DMS153 treated with DMSO at 0.1 percent for 48 hours (cell line): ENCODE data around the gene RPS6KB2.

ENCODE experiments used
- DNase-seq: peaks from one replicate; lab custom pipeline; 2025; ENCODE audit not compliant: unreplicated experiment; lab: John Stamatoyannopoulos, UW

The RPS6KB2 gene

DNA sequence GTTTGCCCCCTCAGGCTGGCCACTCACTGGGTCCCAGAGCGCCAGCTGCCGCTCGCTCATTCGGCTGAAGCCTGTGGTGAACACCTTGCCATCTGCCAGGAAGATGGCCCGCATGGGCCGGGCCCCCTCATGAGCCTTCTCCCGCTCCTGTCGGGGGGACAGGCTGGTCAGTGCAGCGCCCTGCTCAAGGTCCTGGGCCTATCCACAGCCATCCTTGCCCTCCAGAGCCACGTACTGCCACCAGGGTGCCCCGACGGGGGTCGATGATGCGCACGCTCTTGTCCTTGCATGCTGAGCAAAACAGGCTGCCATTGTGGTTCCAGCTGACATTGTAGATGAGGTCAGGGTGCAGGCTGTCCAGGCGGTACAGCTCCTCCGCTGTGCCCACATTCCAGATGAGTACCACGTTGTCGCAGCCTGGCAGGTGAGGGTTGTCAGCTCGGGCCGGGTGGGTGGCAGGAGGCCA lies 12.8 kb downstream of the RPS6KB2 start:
- no peak for DNase-seq

DNA sequence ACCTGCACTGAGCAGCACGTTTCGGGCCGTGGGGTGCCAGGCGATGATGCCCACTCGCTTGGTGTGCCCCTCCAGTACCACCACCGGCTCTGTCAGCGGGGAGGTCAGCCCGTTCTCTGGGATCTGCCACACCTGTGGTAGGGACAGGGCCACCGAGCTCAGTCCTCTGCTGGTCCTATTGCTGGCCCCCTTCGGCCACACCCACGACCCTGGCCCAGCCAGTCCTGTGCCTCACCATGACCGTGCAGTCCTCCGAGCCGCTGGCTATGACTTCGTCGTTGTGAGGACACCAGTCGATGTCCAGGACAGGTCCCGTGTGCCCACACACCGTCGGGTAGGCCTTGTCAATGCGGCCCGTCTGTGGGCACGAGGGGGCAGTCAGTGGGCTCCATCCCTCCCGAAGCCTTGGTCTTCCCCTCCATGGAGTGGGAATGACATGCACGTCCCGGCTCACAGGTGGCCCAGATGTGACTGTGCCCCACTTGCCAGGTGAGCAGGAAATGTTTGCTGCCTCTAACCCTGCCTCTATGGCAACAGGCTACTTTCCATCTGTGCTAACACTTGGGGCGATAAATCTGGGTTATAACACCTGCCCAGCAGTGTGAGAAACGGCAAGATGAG lies 13.5 kb downstream of the RPS6KB2 start:
- no peak for DNase-seq

DNA sequence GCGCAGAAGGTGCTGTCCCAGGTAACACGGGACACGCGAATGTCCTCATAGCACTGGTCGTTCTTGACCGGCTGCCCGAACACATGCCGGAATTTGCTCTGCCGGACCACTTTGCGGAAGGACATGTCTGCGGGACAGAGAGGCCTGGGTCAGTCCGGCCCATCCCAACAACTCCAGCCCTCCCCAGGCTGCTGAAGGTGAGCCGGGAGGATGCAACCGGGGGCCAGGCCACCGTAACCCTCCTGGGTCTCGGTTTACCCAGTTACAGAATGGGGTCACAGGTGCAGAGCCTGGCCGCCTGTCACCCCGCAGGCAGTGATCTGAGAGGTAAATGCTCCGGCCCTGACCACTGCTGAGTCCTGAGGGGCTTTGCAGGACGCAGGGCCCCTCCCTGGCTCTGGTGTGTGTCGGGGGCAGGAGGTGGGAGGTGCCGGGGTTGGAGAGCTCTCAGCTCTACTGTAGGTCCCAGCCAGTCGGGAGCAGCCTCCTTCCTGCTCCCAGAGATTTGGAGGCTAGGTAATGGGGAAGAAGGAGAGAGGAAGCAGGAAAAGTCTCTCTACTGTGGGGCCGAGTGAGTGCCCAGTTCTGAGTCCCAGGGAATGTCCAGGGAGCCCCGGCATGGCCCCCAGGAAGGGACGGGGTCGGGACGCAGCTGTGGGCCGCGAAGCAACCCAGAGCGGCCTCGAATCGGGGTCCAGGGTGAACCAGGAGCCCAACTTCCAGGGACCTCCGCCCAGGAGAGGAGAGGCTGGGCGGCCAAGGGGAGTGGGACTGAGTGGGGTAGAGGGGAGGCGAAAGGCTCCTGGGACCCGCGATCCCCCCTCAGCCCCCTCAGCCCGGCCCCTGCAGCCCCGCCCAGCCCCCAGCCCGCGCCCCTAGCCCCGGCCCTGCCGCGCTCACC lies 14.5 kb downstream of the RPS6KB2 start:
- no peak for DNase-seq

DNA sequence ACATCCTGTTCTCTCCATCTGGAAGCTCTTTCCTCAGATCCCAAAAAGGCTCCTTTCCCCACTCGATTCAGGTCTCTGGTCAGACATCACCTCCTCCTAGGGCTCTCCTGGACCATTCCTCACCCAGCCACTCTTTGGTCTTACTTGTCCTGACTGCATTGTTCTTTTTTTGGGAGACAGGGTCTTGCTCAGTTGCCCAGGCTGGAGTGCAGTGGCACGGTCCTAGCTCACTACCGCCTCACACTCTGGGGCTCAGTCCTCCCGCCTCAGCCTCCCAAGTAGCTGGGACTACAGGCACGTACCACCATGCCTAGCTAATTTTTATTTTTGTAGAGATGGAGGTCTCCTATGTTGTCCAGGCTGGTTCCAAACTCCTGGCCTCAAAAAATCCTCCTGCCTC lies 17.2 kb downstream of the RPS6KB2 start:
- no peak for DNase-seq

GRCh38 chr11:67448220-67448609 lies 19.9 kb downstream of the RPS6KB2 start:
- no peak for DNase-seq

DNA sequence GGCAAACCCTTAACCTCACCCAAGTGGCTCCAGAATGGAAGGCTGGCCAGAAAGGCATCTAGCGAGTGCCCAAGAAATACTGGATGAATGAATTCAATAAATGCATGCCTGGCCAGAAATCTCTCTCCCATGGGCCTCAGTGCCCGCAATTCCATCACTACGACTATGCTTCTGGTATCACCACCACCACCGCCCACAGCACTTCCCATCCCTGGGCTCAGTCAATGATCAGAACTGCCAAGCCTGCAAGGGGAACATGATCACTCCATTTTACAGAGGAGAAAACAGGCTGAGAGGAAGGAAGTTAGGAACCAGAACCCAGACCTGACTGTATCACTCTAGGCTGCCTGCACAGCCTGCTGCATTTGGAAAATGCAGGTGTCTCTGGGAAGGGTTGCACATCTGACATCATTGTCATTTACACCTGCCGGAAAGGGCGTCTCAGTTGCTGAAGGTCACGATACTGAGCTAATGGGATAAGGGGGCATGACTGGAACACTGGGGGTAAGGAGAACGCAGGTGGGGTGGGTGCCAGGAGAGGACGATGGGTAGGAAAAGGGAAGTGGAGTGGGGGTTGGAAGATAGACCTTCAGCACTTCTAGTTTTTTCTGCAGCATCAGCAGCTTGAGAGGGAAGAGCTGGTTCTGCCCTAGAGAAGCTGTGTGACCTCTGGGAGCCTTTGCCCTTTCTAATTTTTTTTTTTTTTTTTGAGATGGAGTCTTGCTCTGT lies 21.0 kb downstream of the RPS6KB2 start:
- peak; percentile 19 for DNase-seq

DNA sequence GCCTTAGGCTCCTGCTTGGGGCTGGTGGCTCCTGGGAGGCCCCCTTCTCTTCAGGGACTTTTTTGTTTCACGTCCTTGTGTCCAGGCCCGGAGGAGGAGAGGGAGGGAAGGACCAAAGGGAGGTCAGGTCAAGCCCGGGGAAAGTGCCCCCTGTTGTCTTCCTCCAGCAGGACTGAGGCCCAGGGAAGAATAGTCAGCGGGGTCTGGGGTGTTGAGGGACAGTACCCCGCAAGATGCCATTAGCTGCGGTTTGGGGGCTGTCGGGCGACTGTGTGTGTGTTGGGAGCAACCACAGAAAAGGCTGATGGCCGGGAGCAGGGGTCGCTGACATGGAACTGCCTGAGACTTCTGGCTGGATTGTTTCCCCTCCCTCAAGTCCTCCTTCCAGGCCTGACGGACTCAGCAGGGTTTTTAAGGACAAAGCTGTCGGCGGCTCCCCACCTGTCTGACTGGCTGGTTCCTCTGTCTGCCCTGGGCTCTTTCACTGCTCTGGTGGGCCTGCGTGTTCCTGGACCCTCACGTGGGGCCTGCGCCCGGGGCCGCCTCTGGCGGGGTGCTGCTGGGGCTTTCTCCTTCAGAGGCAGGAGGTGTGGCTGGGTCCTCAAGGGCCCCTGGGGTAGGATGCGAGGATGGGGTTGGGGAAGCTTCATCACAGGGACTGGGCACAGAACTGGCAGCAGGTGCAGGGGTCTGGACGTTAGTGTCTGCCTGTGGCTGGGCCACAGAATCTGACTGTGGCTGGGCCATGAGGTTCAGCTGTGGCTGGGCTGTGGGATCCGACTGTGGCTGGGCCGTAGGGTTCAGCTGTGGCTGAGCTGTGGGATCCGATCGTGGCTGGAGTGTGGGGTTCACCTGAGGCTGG lies 22.7 kb downstream of the RPS6KB2 start:
- DNase-seq, result no peak

DNA sequence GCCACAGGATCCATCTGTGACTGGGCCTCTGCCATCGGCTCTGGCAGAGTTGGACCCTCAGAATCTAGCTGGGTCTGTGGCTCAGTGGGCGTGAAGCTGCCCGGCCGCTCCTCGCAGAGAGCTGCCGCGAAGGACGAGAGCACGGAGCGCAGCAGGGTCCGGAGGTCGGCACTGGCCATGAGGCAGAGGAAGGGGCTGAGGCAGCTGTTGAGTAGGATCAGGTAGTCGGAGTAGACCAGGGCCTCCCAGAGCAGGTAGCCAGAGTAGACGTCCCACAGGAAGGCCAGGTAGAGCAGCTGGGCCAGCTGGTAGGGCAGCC lies 23.3 kb downstream of the RPS6KB2 start:
- DNase-seq, result no peak

GRCh38 chr11:67452141-67452952 lies 24.1 kb downstream of the RPS6KB2 start, which contains the start of gene GPR152:
Gene GPR152, minus strand, starts transcription at chr11:67452729. Its CDS starts 5 bp downstream, at chr11:67452724.
- DNase-seq, result peak; percentile 56

GRCh38 chr11:67453816-67454732 lies 25.8 kb downstream of the RPS6KB2 start:
- no peak for DNase-seq

- DNase-seq, result no peak
These were observed 26.8 kb downstream of the RPS6KB2 start, which contains the start of gene CABP4 for GRCh38 chr11:67455054-67455453. Gene CABP4, plus strand, starts transcription at chr11:67455354. Its CDS starts 70 bp downstream, at chr11:67455424.

DNA sequence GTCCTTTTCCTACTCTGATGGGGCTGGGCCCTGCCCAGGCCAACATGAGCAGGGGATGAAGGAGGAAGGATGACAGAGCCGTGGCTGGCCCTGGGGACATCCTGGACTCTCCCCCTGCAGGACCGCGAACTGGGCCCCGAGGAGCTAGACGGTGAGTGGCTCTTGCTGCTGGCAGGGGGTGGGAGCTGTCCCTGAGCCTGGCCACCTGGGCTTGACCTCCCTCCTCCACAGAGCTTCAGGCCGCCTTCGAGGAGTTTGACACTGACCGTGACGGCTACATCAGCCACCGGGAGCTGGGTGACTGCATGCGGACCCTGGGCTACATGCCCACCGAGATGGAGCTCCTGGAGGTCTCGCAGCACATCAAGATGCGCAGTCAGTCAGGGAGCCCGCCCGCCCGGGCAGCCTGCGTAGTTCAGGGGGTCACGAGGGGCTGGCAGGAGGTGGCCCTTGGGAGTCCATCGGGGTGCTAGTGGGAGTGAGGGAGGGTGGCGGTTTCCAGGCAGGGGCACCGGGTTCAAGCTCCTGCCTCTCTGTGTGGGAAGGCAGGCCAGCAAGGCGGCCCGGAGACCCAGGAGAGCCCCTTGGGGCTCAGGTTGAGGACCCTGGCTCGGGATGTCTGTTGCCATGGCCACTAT lies 27.9 kb downstream of the RPS6KB2 start:
- DNase-seq, result no peak

DNA sequence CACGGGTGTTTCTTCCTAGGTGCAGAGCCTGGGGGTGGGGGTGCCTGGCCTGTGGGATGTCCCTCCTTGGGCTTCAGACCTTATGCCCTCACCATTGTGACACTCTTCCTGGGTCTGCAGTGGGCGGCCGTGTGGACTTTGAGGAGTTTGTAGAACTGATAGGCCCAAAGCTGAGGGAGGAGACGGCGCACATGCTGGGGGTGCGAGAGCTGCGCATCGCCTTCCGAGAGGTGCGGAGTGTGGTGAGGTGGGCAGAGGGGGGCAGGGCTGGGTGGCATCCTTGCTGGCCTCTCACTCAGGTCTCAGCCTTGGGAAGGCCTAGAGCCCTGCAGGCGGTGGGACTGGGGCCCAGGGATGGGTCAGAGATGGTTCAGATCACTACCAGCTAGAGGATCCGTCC lies 29.2 kb downstream of the RPS6KB2 start:
- no peak for DNase-seq

GRCh38 chr11:67458266-67458665 lies 30.0 kb downstream of the RPS6KB2 start:
- no peak for DNase-seq

- no peak for DNase-seq
These were observed 34.9 kb downstream of the RPS6KB2 start for GRCh38 chr11:67463186-67463585.

GRCh38 chr11:67463680-67464410 lies 35.6 kb downstream of the RPS6KB2 start:
- no peak for DNase-seq

DNA sequence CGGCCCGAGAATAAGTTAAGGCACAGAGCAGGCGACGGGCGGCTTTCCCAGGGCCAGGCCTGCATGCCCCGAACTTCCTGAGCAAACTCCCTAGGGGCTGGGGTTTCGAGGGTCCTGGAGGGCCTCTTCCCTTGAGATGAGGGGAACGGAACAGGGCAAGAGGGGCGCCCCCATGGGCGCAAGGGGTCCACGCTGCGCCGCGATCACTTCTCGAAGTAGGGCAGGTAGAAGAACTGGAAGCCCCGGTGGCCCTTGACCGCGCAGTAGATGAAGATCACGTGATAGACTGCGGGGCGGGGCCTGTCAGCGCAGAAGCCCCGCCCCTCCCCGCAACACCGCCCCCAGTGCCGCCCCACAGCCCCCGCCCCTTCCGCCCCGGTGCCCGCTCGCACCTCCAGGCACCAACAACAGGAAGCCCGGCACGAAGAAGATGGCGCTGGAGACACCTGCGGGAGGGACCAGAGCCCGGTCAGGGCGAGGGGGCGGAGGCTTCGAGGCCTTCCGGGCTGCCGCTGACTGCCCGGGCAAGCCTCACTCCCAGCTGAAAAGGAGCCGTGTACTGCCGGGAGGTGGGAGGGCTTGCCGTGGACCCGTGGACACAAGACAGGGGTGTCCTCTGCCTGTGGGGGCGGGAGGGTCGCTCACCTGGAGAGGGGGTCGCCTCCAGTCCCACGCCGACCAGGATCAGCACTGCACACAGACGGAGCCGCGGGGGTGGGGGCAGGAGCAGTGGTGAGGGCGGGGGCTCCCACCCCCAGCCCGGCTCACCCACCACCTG lies 36.3 kb downstream of the RPS6KB2 start:
- peak; percentile 84 for DNase-seq
